Pons (tissue), 1 donor: ENCODE data around the gene WBP1L.
A peak's percentile ranks its signal among the peaks of the same experiment; 100 is the strongest.
"Not testable (repeated sequence)": the region's sequence is repeated elsewhere in the genome, so short reads cannot be mapped to it uniquely, and the experiment has no call there.

ENCODE experiments used
- DNase-seq: peaks from one replicate; pipeline ENCODE4 v3.0.0-alpha.2; 2016; ENCODE audit warnings: low spot score

The WBP1L gene

GRCh38 chr10:102812231-102812876, 68.6 kb downstream of the WBP1L start:
- DNase-seq, result peak; percentile 40

GRCh38 chr10:102813017-102813541, 69.3 kb downstream of the WBP1L start:
- DNase-seq, result no peak

GRCh38 chr10:102813734-102814452, 70.1 kb downstream of the WBP1L start:
- DNase-seq, result no peak

GRCh38 chr10:102814453-102814871, 70.7 kb downstream of the WBP1L start:
- DNase-seq, result no peak

- no peak for DNase-seq
Observed at GRCh38 chr10:102814873-102815661, 71.3 kb downstream of the WBP1L start.

- peak; percentile 81 for DNase-seq
Observed at GRCh38 chr10:102815790-102816549, 72.2 kb downstream of the WBP1L start.

- no peak for DNase-seq
Observed at GRCh38 chr10:102817175-102817574, 73.4 kb downstream of the WBP1L start.

GRCh38 chr10:102819054-102819453, 75.3 kb downstream of the WBP1L start:
- peak; percentile 41 for DNase-seq

- not testable (repeated sequence) for DNase-seq
Observed at GRCh38 chr10:102820008-102820407, 76.3 kb downstream of the WBP1L start.

GRCh38 chr10:102822222-102822621, 78.5 kb downstream of the WBP1L start:
- DNase-seq, result no peak

GRCh38 chr10:102824664-102825063, 80.9 kb downstream of the WBP1L start:
- DNase-seq, result no peak

GRCh38 chr10:102826148-102826796, 82.5 kb downstream of the WBP1L start:
- no peak for DNase-seq

- DNase-seq, result no peak
Observed at GRCh38 chr10:102827597-102827975, 83.8 kb downstream of the WBP1L start.

- no peak for DNase-seq
Observed at GRCh38 chr10:102831322-102832071, 87.7 kb downstream of the WBP1L start.

- no peak for DNase-seq
Observed at GRCh38 chr10:102832248-102832647, 88.5 kb downstream of the WBP1L start.

GRCh38 chr10:102832987-102833386, 89.2 kb downstream of the WBP1L start:
- DNase-seq, result no peak

- DNase-seq, result no peak
Observed at GRCh38 chr10:102834143-102834542, 90.4 kb downstream of the WBP1L start.

GRCh38 chr10:102835007-102835482, 91.3 kb downstream of the WBP1L start:
- DNase-seq, result peak; percentile 73

GRCh38 chr10:102837230-102837721, 93.5 kb downstream of the WBP1L start, which contains the start of gene CYP17A1:
Gene CYP17A1, minus strand, starts transcription at chr10:102837413. Its CDS starts 52 bp downstream, at chr10:102837361.
- DNase-seq, result no peak
